Left ventricle myocardium inferior (tissue), 1 donor: ENCODE results near the gene CST5. TPM values are rescaled to one million over a fixed set of nuclear protein-coding genes. Genes with fewer than 3 reads are reported as not detected.
"Not testable (repeated sequence)": the region's sequence is repeated elsewhere in the genome, so short reads cannot be mapped to it uniquely, and the experiment has no call there.

Source experiments
- DNase-seq: peaks from one replicate; pipeline ENCODE4 v3.0.0-alpha.2; 2020
- H3K27ac ChIP-seq: fragments of 200-600 bp; replicated peaks from 2 replicates; pipeline ENCODE4 v1.8.0; 2021
- H3K27me3 ChIP-seq: fragments of 200-600 bp; 2 replicates; pipeline ENCODE4 v1.8.0; 2021; ENCODE audit warnings: low read depth
- H3K36me3 ChIP-seq: fragments of 200-600 bp; 2 replicates; pipeline ENCODE4 v1.8.0; 2021
- H3K4me1 ChIP-seq: fragments of 200-600 bp; 2 replicates; pipeline ENCODE4 v1.8.0; 2021
- H3K4me3 ChIP-seq: fragments of 200-600 bp; 2 replicates; pipeline ENCODE4 v1.8.0; 2021; ENCODE audit warnings: mild to moderate bottlenecking, moderate library complexity
- H3K9me3 ChIP-seq: fragments of 200-600 bp; replicated peaks from 2 replicates; pipeline ENCODE4 v1.8.0; 2021
- intact Hi-C: fragments of 100-400 bp; cut with micrococcal nuclease; formaldehyde crosslinking; loops from one replicate; pipeline ENCODE4 v1.11.0; 2022
- total RNA-seq: library from RNA; stranded (reverse); fragmentation: NEBNext Ultra II Directional; extraction: Animal tissue kit (Norgen Biotek cat#: 25700); gene quantifications from one replicate; pipeline ENCODE4 v1.2.1, GENCODE V29; 2021
- TF ChIP-seq, protein P1 (sequence below): fragments of 200-600 bp; IDR thresholded peaks from 2 replicates; pipeline ENCODE4 v1.8.0; 2021; ENCODE audit warnings: antibody characterized with exemption, mild to moderate bottlenecking, borderline replicate concordance
- donor health status: DM: no; HTN: yes; CAD: no; lungs with severe emphysema.

CST5 gene
- total RNA-seq, 1 donor from 2014 or later, result not detected

DNA sequence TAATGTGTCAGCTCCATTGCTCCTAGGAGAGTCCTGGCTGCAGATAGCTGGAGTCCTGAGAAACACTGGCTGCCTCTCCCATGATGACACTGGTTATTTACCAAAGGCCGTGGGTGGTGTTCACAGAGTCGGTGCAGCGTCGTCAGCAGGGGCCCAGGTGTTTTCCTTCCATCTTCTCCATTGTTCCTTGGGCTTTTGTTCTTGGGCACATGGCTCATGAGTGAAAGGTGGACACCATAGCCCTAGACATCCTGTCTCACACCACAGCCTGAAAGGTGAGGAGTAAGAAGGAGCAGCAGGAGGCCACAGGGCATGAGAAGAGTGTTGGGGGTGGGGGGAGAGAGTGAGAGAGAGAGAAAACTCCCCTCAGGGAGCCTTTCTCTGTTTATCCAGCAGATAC lies 9.1 kb downstream of the CST5 start:
- TF ChIP-seq, protein P1, sequence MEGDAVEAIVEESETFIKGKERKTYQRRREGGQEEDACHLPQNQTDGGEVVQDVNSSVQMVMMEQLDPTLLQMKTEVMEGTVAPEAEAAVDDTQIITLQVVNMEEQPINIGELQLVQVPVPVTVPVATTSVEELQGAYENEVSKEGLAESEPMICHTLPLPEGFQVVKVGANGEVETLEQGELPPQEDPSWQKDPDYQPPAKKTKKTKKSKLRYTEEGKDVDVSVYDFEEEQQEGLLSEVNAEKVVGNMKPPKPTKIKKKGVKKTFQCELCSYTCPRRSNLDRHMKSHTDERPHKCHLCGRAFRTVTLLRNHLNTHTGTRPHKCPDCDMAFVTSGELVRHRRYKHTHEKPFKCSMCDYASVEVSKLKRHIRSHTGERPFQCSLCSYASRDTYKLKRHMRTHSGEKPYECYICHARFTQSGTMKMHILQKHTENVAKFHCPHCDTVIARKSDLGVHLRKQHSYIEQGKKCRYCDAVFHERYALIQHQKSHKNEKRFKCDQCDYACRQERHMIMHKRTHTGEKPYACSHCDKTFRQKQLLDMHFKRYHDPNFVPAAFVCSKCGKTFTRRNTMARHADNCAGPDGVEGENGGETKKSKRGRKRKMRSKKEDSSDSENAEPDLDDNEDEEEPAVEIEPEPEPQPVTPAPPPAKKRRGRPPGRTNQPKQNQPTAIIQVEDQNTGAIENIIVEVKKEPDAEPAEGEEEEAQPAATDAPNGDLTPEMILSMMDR, result no peak
- Histone ChIP-seq H3K36me3 (no peaks in the 10 kb centered on the region), H3K9me3 (no peaks in the 10 kb centered on the region), H3K4me3 (no peak overlapping the region), H3K27me3 (peaks cover 89% of the 10 kb centered on the region), H3K27ac (no peak overlapping the region), H3K4me1 (no peaks in the 10 kb centered on the region)
- intact Hi-C loops, result no loop called here
- no peak for DNase-seq

DNA sequence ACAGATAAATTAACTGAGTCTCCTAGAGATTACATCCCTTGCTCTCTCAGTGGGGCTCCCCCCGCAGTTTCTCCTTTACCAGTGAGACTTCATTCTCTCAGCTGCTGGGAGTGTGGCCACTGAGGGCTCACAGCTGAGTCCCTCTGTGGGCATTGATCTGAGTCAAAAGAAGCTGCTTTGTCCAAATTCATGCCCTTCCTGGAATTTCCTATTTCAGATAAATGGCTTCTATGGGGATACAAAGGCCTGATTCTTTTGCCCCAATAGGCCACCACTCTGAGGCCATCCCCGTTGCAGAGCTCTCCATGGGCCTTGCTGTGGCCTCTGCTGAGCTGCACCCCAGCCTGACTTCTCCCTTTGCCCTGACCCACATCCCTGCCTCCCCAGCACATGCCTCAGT lies 10.0 kb downstream of the CST5 start:
- DNase-seq, result no peak
- Histone ChIP-seq H3K36me3 (no peaks in the 10 kb centered on the region), H3K27me3 (peaks cover 82% of the 10 kb centered on the region), H3K4me3 (no peak overlapping the region), H3K27ac (no peak overlapping the region), H3K4me1 (no peaks in the 10 kb centered on the region), H3K9me3 (no peaks in the 10 kb centered on the region)
- intact Hi-C loops, result no loop called here
- TF ChIP-seq, protein P1, result no peak

DNA sequence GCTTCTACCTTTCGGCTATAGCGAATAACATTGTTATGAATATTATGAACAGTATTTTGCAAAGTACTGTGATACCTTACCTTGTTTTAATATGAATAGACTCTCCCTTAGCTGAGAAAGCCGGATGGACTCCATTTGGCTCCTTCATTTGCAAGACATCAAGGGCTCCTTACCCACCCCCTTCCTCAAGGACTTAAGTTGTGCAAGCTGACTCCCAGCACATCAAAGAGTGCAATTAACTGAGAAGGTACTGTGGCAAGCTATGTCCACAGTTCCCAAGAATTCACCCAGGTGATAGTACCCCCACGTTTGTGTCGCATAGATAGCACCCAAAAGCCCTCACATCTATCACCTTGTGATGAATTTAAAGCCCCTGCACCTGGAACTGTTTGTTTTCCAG lies 11.2 kb downstream of the CST5 start:
- H3K4me3 ChIP-seq, result no peak overlapping the region
- H3K4me1 ChIP-seq, result no peaks in the 10 kb centered on the region
- H3K27ac ChIP-seq, result no peak overlapping the region
- H3K36me3 ChIP-seq, result no peaks in the 10 kb centered on the region
- intact Hi-C loops, result no loop called here
- TF ChIP-seq, protein P1, result no peak
- DNase-seq, result no peak
- H3K27me3 ChIP-seq, result peaks cover 83% of the 10 kb centered on the region
- peaks cover 2% of the 10 kb centered on the region for H3K9me3 ChIP-seq

DNA sequence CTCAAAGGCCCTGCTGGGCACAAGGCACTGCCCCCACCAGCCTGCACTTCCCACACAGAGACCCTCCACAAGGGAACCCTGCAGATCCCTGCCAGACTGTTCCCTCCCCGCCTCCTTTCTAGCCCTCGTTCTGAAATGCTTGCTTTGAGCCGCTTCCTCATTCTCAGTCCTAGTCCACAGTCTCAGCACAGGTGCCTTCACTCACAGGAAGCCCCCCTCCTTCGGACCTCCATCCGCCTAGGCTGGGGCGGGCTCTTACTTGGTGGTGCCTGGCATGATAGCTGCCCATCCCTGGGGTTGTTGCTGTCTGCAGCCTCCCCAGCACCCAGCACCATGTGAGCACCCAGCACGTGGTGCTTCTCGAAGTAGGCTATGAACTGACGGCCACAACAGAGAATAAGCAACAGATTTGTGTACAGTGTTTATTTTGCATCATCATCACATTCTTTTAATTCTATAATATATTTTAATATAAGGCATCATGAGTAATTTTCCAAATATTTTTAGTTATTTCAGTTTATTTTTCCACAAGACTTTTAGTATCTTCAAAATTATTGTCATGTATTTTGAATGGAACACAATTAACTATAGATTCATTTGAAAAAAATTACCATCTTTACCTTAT lies 12.3 kb downstream of the CST5 start:
- TF ChIP-seq, protein P1, result no peak
- H3K4me3 ChIP-seq, result no peak overlapping the region
- H3K27ac ChIP-seq, result no peak overlapping the region
- no peaks in the 10 kb centered on the region for H3K4me1 ChIP-seq
- H3K36me3 ChIP-seq, result no peaks in the 10 kb centered on the region
- peaks cover 80% of the 10 kb centered on the region for H3K27me3 ChIP-seq
- intact Hi-C loops, result no loop called here
- no peak for DNase-seq
- H3K9me3 ChIP-seq, result peaks cover 9% of the 10 kb centered on the region

DNA sequence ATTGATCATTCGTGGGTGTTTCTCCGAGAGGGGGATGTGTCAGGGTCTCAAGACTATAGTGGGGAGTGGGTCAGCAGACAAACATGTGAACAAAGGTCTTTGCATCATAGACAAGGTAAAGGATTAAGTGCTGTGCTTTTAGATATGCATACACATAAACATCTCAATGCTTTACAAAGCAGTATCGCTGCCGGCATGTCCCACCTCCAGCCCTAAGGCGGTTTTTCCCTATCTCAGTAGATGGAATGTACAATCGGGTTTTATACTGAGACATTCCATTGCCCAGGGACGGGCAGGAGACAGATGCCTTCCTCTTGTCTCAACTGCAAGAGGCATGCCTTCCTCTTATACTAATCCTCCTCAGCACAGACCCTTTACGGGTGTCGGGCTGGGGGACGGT lies 18.8 kb downstream of the CST5 start:
- intact Hi-C loops, result not testable (repeated sequence)

DNA sequence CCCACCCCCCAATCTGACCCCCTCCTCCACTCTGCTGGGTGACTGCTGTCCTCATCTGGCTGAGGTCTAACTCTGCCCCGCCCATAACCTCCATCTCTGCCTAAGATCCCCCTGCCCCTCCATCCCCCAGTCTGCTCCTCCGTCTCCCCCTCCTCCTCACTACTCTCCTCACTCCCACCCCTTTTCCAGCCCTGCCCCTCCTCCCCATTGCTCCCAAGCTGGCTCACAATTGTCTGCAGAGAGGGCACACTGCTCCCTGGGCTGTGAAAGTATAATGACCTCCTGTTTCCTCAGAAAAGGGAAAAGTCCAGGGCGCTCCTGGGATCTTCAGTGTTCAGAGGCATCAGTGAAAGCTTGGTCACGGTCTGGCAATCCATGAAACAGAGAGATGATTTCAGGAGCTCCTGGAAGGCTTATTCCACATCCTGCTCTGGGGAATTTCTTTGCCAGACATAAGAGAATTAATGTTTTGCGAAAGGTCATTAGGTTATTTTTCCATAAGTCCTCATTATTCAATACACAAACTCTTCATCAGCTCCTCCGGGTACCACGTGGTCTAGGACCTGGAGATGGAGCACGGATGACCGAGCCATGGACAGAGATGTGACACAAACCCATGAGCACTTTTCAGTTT lies 21.5 kb downstream of the CST5 start:
- peaks cover 25% of the 10 kb centered on the region for H3K27me3 ChIP-seq
- no peak overlapping the region for H3K27ac ChIP-seq
- TF ChIP-seq, protein P1, result no peak
- H3K4me1 ChIP-seq, result no peaks in the 10 kb centered on the region
- H3K36me3 ChIP-seq, result no peaks in the 10 kb centered on the region
- peaks cover 5% of the 10 kb centered on the region for H3K9me3 ChIP-seq
- no peak overlapping the region for H3K4me3 ChIP-seq
- no peak for DNase-seq
- intact Hi-C loops, result no loop called here

More for the DNA sequence above, 18.8 kb downstream of the CST5 start:
- not testable (repeated sequence) for H3K36me3 ChIP-seq, H3K4me3 ChIP-seq, DNase-seq, H3K9me3 ChIP-seq, H3K4me1 ChIP-seq, H3K27ac ChIP-seq
- H3K27me3 ChIP-seq, result peaks cover 24% of the 10 kb centered on the region
